SU-DHL-6 (cell line): ENCODE measurements around the gene PRKACA.

Source experiments
- H2AFZ ChIP-seq: fragments of 200-600 bp; sonication (generic); 2 replicates; pipeline ENCODE4 v1.6.1; 2014; ENCODE audit warnings: low read depth, mild to moderate bottlenecking, moderate library complexity, mixed read lengths, antibody characterized with exemption, low read length; ENCODE audit not compliant: severe bottlenecking
- H3F3A ChIP-seq: fragments of 200-600 bp; shearing (Covaris generic); 2 replicates; pipeline ENCODE4 v1.6.0; 2016; ENCODE audit warnings: antibody characterized with exemption, mild to moderate bottlenecking; ENCODE audit not compliant: insufficient read depth
- H3K27ac ChIP-seq: fragments of 200-600 bp; sonication (generic); 2 replicates; pipeline ENCODE4 v1.5.1; 2016; ENCODE audit warnings: low read depth, mild to moderate bottlenecking, low read length, moderate library complexity, mixed read lengths
- H3K27me3 ChIP-seq: fragments of 200-600 bp; sonication (generic), shearing (Covaris generic); 2 replicates; pipeline ENCODE4 v1.6.0; 2014; ENCODE audit warnings: mild to moderate bottlenecking, low read length
- H3K36me3 ChIP-seq: fragments of 200-600 bp; sonication (generic); 2 replicates; pipeline ENCODE4 v1.6.1; 2014; ENCODE audit warnings: mild to moderate bottlenecking, low read length, mixed read lengths
- H3K4me2 ChIP-seq: fragments of 300-600, 200-600 bp; shearing (Covaris generic), sonication (generic); 2 replicates; pipeline ENCODE4 v1.6.0; 2014; ENCODE audit warnings: low read length, low read depth, mild to moderate bottlenecking; ENCODE audit not compliant: poor library complexity, severe bottlenecking
- H3K4me3 ChIP-seq: fragments of 200-600 bp; sonication (generic); 2 replicates; pipeline ENCODE4 v1.5.1; 2014; ENCODE audit warnings: antibody characterized with exemption, low read length, mild to moderate bottlenecking, mixed read lengths; ENCODE audit not compliant: insufficient read depth, poor library complexity, severe bottlenecking
- H3K79me2 ChIP-seq: fragments of 200-600 bp; sonication (generic); 2 replicates; pipeline ENCODE4 v1.6.1; 2014; ENCODE audit warnings: mild to moderate bottlenecking, low read length, moderate library complexity; ENCODE audit not compliant: insufficient read depth
- H3K9ac ChIP-seq: fragments of 200-600 bp; sonication (generic); 2 replicates; pipeline ENCODE4 v1.7.0; 2014; ENCODE audit warnings: mild to moderate bottlenecking, low read length
- H3K9me2 ChIP-seq: fragments of 200-600 bp; sonication (generic); replicated peaks from 2 replicates; pipeline ENCODE4 v1.6.1; 2014; ENCODE audit warnings: low read length; ENCODE audit not compliant: insufficient read depth
- H3K9me3 ChIP-seq: fragments of 200-600 bp; sonication (generic); 2 replicates; pipeline ENCODE4 v1.6.1; 2014; ENCODE audit warnings: low read length, mixed read lengths; ENCODE audit not compliant: insufficient read depth
- H4K20me1 ChIP-seq: fragments of 200-600 bp; sonication (generic); 2 replicates; pipeline ENCODE4 v1.6.1; 2014; ENCODE audit warnings: low read depth, mild to moderate bottlenecking, antibody characterized with exemption, low read length, moderate library complexity, mixed read lengths
- CTCF ChIP-seq: fragments of 200-600 bp; sonication (generic); IDR thresholded peaks from one replicate; pipeline ENCODE4 v1.5.1; 2017; ENCODE audit warnings: antibody characterized with exemption, mild to moderate bottlenecking, low read length, moderate library complexity; ENCODE audit not compliant: insufficient read depth, poor library complexity, severe bottlenecking
- EZH2phosphoT487 ChIP-seq: fragments of 200-600 bp; sonication (generic), shearing (Covaris generic); conservative IDR thresholded peaks from 2 replicates; pipeline ENCODE4 v1.6.1; 2018; ENCODE audit warnings: mild to moderate bottlenecking, antibody characterized with exemption, low read length, moderate library complexity, mixed read lengths

PRKACA gene

GRCh38 chr19:14102756-14103155 is 14.8 kb downstream of the PRKACA start:
- no peak for TF ChIP-seq EZH2phosphoT487
- TF ChIP-seq CTCF = no peak
- Histone ChIP-seq H2AFZ (no peak overlapping the region), H3K36me3 (peaks cover 2% of the 10 kb centered on the region; the same call in 1 of the 2 replicates), H3K9ac (no peak overlapping the region), H3K9me3 (no peaks in the 10 kb centered on the region), H3K4me2 (no peak overlapping the region), H3K9me2 (no peaks in the 10 kb centered on the region), H3K79me2 (no peaks in the 10 kb centered on the region), H4K20me1 (no peaks in the 10 kb centered on the region), H3K27me3 (no peaks in the 10 kb centered on the region), H3K27ac (no peak overlapping the region), H3F3A (peaks cover 3% of the 10 kb centered on the region; the same call in 1 of the 2 replicates), H3K4me3 (no peak overlapping the region)

GRCh38 chr19:14102102-14102696 is 15.4 kb downstream of the PRKACA start:
- Histone ChIP-seq H3K79me2 (no peaks in the 10 kb centered on the region), H3K4me3 (no peak overlapping the region), H3K27ac (no peak overlapping the region), H3K4me2 (no peak overlapping the region), H3K36me3 (peaks cover 2% of the 10 kb centered on the region; the same call in 1 of the 2 replicates), H3K9me2 (no peaks in the 10 kb centered on the region), H3K27me3 (no peaks in the 10 kb centered on the region), H3K9ac (no peak overlapping the region), H3F3A (peaks cover 3% of the 10 kb centered on the region; the same call in 1 of the 2 replicates), H4K20me1 (no peaks in the 10 kb centered on the region), H2AFZ (no peak overlapping the region), H3K9me3 (no peaks in the 10 kb centered on the region)
- no peak for TF ChIP-seq EZH2phosphoT487
- TF ChIP-seq CTCF = no peak

- Histone ChIP-seq H3K27me3 (no peaks in the 10 kb centered on the region), H3K9me2 (no peaks in the 10 kb centered on the region), H3K4me2 (no peak overlapping the region), H3K9ac (no peak overlapping the region), H3K36me3 (peaks cover 2% of the 10 kb centered on the region; the same call in 1 of the 2 replicates), H3K27ac (no peak overlapping the region), H3K79me2 (no peaks in the 10 kb centered on the region), H4K20me1 (no peaks in the 10 kb centered on the region), H2AFZ (no peak overlapping the region), H3K4me3 (no peak overlapping the region), H3F3A (peaks cover 3% of the 10 kb centered on the region; the same call in 1 of the 2 replicates), H3K9me3 (no peaks in the 10 kb centered on the region)
- no peak for TF ChIP-seq CTCF
- TF ChIP-seq EZH2phosphoT487 = no peak
These were observed 16.5 kb downstream of the PRKACA start for GRCh38 chr19:14101003-14101545.
